AG04449 (cell line): ENCODE results near the gene TAF1C.

Source experiments
- CTCF ChIA-PET: fragments of 350-600 bp; formaldehyde crosslinking; extraction: SDS; loops from one replicate; lab custom pipeline; 2021; ENCODE audit warnings: antibody characterized with exemption; lab: Yijun Ruan, JAX
- POLR2A ChIA-PET: fragments of 400-600, 350-600 bp; formaldehyde crosslinking; extraction: SDS; loops from one replicate; lab custom pipeline; 2020; ENCODE audit warnings: antibody characterized with exemption, inconsistent platforms; lab: Yijun Ruan, JAX
- DNase-seq: peaks from one replicate; pipeline ENCODE4 v3.0.0-alpha.2; 2010; ENCODE audit warnings: low read depth, low spot score
- H3K4me3 ChIP-seq: 2 replicates; pipeline ENCODE4 v1.5.1; 2011; ENCODE audit warnings: low read depth, mild to moderate bottlenecking, control low read depth, low read length
- CTCF ChIP-seq: IDR thresholded peaks from one replicate; pipeline ENCODE4 v1.5.1; 2011; ENCODE audit warnings: mild to moderate bottlenecking, moderate library complexity, low read length, control low read depth, inconsistent platforms; ENCODE audit not compliant: insufficient read depth; ENCODE audit errors: missing control alignments

Gene TAF1C

GRCh38 chr16:84194018-84194417 is 7.2 kb upstream of the TAF1C start:
- H3K4me3 ChIP-seq, result no peak overlapping the region
- POLR2A ChIA-PET, result no interaction called here
- TF ChIP-seq CTCF, result no peak
- DNase-seq, result no peak
- CTCF ChIA-PET, result no interaction called here

- no peak for TF ChIP-seq CTCF
- ChIA-PET POLR2A (no interaction called here), CTCF (interaction anchor here (0.8 kb wide), 1 partner anchor 16 kb away, joined by 3 read pairs; no protein-coding TSS in a partner anchor)
- H3K4me3 ChIP-seq, result no peak overlapping the region
- DNase-seq, result no peak
Observed at GRCh38 chr16:84193480-84193879, 6.6 kb upstream of the TAF1C start.

GRCh38 chr16:84191466-84191865 is 4.6 kb upstream of the TAF1C start:
- ChIA-PET CTCF (interaction anchor here (1.2 to 1.3 kb wide), 2 partner anchors 15 to 107 kb away, joined by 4 to 5 read pairs; no protein-coding TSS in a partner anchor), POLR2A (no interaction called here)
- H3K4me3 ChIP-seq, result no peak overlapping the region
- TF ChIP-seq CTCF, result no peak
- DNase-seq, result no peak

- TF ChIP-seq CTCF, result no peak
- POLR2A ChIA-PET, result no interaction called here
- DNase-seq, result no peak
- CTCF ChIA-PET, result interaction anchor here (0.7 to 1.3 kb wide), 3 partner anchors 15 to 153 kb away, joined by 3 to 5 read pairs (median 4); no protein-coding TSS in a partner anchor
- H3K4me3 ChIP-seq, result no peak within 1 kb of the TSS
Observed at GRCh38 chr16:84190731-84191388, 4.0 kb upstream of the TAF1C start, which contains the start of gene ADAD2. Gene ADAD2 (plus strand): TSS chr16:84191157. CDS start chr16:84191231, 74 bp downstream.

GRCh38 chr16:84184775-84185174 is 2.1 kb downstream of the TAF1C start:
- ChIA-PET CTCF (interaction anchor here (1.1 to 6.4 kb wide), 5 partner anchors 9 to 299 kb away, joined by 3 to 116 read pairs (median 4); no protein-coding TSS in a partner anchor), POLR2A (no interaction called here)
- H3K4me3 ChIP-seq, result no peak overlapping the region
- TF ChIP-seq CTCF, result no peak
- no peak for DNase-seq

GRCh38 chr16:84183911-84184591 is 2.8 kb downstream of the TAF1C start:
- CTCF ChIA-PET, result interaction anchor here (1.0 to 6.4 kb wide), 7 partner anchors 8 to 497 kb away, joined by 3 to 116 read pairs (median 4); no protein-coding TSS in a partner anchor
- no peak for TF ChIP-seq CTCF
- no peak for DNase-seq
- POLR2A ChIA-PET, result no interaction called here
- no peak overlapping the region for H3K4me3 ChIP-seq
